HepG2 (cell line): ENCODE results near the gene DPM2. TPM values are rescaled to one million over a fixed set of nuclear protein-coding genes. Genes with fewer than 3 reads are reported as not detected.

Experiments used
- ARHGAP35 ChIP-seq: sonication (generic); formaldehyde crosslinking; IDR thresholded peaks from 2 replicates; pipeline ENCODE4 v1.9.0; 2022; ENCODE audit warnings: mild to moderate bottlenecking, inconsistent platforms, moderate library complexity, missing genetic modification reagents, borderline replicate concordance
- CHCHD3 ChIP-seq: sonication (generic); formaldehyde crosslinking; IDR thresholded peaks from 2 replicates; pipeline ENCODE4 v1.8.0; 2022; ENCODE audit warnings: mild to moderate bottlenecking, missing genetic modification reagents, moderate library complexity
- FOXA1 ChIP-seq, 2 experiments: fragments of 450-650 bp in 1 of 2; sonication (generic) in 1 of 2; formaldehyde crosslinking in 1 of 2; IDR thresholded peaks; 2 replicates each; pipeline versions ENCODE4 v1.4.0 to v1.6.1; 2016 to 2020; ENCODE audit warnings: missing genetic modification reagents in 1 of 2
- GTF3A ChIP-seq: sonication (generic); formaldehyde crosslinking; conservative IDR thresholded peaks from 2 replicates; pipeline ENCODE4 v1.4.0; 2020; ENCODE audit warnings: mild to moderate bottlenecking, missing genetic modification reagents
- HES4 ChIP-seq: sonication (generic); formaldehyde crosslinking; IDR thresholded peaks from 2 replicates; pipeline ENCODE4 v1.9.0; 2021; ENCODE audit warnings: mild to moderate bottlenecking, missing genetic modification reagents, borderline replicate concordance
- ISL2 ChIP-seq: sonication (generic); formaldehyde crosslinking; IDR thresholded peaks from 2 replicates; pipeline ENCODE4 v1.5.0; 2020; ENCODE audit warnings: missing genetic modification reagents
- KMT2A ChIP-seq: sonication (generic); formaldehyde crosslinking; IDR thresholded peaks from 2 replicates; pipeline ENCODE4 v1.4.0; 2020; ENCODE audit warnings: missing genetic modification reagents
- NRL ChIP-seq: sonication (generic); formaldehyde crosslinking; IDR thresholded peaks from 2 replicates; pipeline ENCODE4 v1.5.0; 2020; ENCODE audit warnings: missing genetic modification reagents, mild to moderate bottlenecking, moderate library complexity, borderline replicate concordance
- RBM22 ChIP-seq: fragments of 200-400 bp; formaldehyde crosslinking; optimal IDR thresholded peaks from 2 replicates; pipeline ENCODE3; 2017; ENCODE audit warnings: mild to moderate bottlenecking, low read length, moderate library complexity
- SP1 ChIP-seq, 2 experiments: fragments of 450-650 bp in 1 of 2; sonication (generic) in 1 of 2; formaldehyde crosslinking in 1 of 2; IDR thresholded peaks; 2 replicates each; pipeline versions ENCODE4 v1.4.0 to v1.6.1; 2016 to 2020; ENCODE audit warnings: missing genetic modification reagents in 1 of 2
- STAT5B ChIP-seq: sonication (generic); formaldehyde crosslinking; IDR thresholded peaks from 2 replicates; pipeline ENCODE4 v1.4.0; 2020; ENCODE audit warnings: missing genetic modification reagents
- ZBTB38 ChIP-seq: sonication (generic); formaldehyde crosslinking; IDR thresholded peaks from 2 replicates; pipeline ENCODE4 v1.5.1; 2020; ENCODE audit warnings: mild to moderate bottlenecking, missing genetic modification reagents
- ZBTB7B ChIP-seq: sonication (generic); formaldehyde crosslinking; IDR thresholded peaks from 2 replicates; pipeline ENCODE4 v1.4.0; 2020; ENCODE audit warnings: missing genetic modification reagents
- ZFP41 ChIP-seq: sonication (generic); formaldehyde crosslinking; IDR thresholded peaks from 2 replicates; pipeline ENCODE4 v1.4.0; 2020; ENCODE audit warnings: mild to moderate bottlenecking, missing genetic modification reagents, borderline replicate concordance
- ZNF224 ChIP-seq: sonication (generic); formaldehyde crosslinking; IDR thresholded peaks from 2 replicates; pipeline ENCODE4 v1.5.0; 2020; ENCODE audit warnings: mild to moderate bottlenecking, missing genetic modification reagents
- ZNF235 ChIP-seq: sonication (generic); formaldehyde crosslinking; IDR thresholded peaks from 2 replicates; pipeline ENCODE4 v1.8.1; 2023; ENCODE audit warnings: mild to moderate bottlenecking, missing genetic modification reagents, borderline replicate concordance
- ZNF33A ChIP-seq: sonication (generic); formaldehyde crosslinking; IDR thresholded peaks from 2 replicates; pipeline ENCODE4 v1.5.1; 2020; ENCODE audit warnings: missing genetic modification reagents, mild to moderate bottlenecking, moderate library complexity, borderline replicate concordance
- ZSCAN21 ChIP-seq: sonication (generic); formaldehyde crosslinking; IDR thresholded peaks from 2 replicates; pipeline ENCODE4 v1.8.0; 2022; ENCODE audit warnings: mild to moderate bottlenecking, missing genetic modification reagents, moderate library complexity, borderline replicate concordance
- polyA plus RNA-seq, 8 experiments: library from polyadenylated mRNA; depleted of rRNA in 3 of 8; stranded (reverse) in 7 of 8; unstranded in 1 of 8; fragments of >200 nt; fragmentation: Illumina TruSeq in 4 of 8; extraction: Trizol in 4 of 8; gene quantifications; 2 replicates each; pipeline versions ENCODE4 v1.2.1 to v1.2.3, GENCODE V29; 2011 to 2016; ENCODE audit warnings: low read depth in 4 of 8, missing spikeins in 1 of 8, mixed read lengths in 1 of 8; ENCODE audit not compliant: insufficient read depth in 1 of 8
- total RNA-seq, 5 experiments: library from RNA; depleted of rRNA; stranded (reverse); fragments of >200 nt; fragmentation: Illumina TruSeq; extraction: Trizol; gene quantifications; 2 replicates each; pipeline ENCODE4 v1.2.3, GENCODE V29; 2016; ENCODE audit warnings: low read depth in 1 of 5
- TF ChIP-seq, protein P1 (sequence below): sonication (generic); formaldehyde crosslinking; IDR thresholded peaks from one replicate; pipeline ENCODE4 v1.5.1; 2020; ENCODE audit warnings: mild to moderate bottlenecking, missing genetic modification reagents; ENCODE audit errors: not compliant biosample characterization
- TF ChIP-seq, protein P2 (sequence below): sonication (generic); formaldehyde crosslinking; IDR thresholded peaks from 2 replicates; pipeline ENCODE4 v1.5.0; 2020; ENCODE audit warnings: mild to moderate bottlenecking, missing genetic modification reagents, moderate library complexity

Gene DPM2
- total and polyA plus RNA-seq, 2 of the 13 experiments (the other 11 are each of a cell fraction or from before 2014, with no cell fraction given): 24.8 to 35.3 TPM

- peak; percentile 92 for TF ChIP-seq ZBTB38 (CRISPR knock-in tag)
- TF ChIP-seq STAT5B: no peak
- no peak for TF ChIP-seq ZBTB7B (CRISPR knock-in tag)
- TF ChIP-seq, protein P1, sequence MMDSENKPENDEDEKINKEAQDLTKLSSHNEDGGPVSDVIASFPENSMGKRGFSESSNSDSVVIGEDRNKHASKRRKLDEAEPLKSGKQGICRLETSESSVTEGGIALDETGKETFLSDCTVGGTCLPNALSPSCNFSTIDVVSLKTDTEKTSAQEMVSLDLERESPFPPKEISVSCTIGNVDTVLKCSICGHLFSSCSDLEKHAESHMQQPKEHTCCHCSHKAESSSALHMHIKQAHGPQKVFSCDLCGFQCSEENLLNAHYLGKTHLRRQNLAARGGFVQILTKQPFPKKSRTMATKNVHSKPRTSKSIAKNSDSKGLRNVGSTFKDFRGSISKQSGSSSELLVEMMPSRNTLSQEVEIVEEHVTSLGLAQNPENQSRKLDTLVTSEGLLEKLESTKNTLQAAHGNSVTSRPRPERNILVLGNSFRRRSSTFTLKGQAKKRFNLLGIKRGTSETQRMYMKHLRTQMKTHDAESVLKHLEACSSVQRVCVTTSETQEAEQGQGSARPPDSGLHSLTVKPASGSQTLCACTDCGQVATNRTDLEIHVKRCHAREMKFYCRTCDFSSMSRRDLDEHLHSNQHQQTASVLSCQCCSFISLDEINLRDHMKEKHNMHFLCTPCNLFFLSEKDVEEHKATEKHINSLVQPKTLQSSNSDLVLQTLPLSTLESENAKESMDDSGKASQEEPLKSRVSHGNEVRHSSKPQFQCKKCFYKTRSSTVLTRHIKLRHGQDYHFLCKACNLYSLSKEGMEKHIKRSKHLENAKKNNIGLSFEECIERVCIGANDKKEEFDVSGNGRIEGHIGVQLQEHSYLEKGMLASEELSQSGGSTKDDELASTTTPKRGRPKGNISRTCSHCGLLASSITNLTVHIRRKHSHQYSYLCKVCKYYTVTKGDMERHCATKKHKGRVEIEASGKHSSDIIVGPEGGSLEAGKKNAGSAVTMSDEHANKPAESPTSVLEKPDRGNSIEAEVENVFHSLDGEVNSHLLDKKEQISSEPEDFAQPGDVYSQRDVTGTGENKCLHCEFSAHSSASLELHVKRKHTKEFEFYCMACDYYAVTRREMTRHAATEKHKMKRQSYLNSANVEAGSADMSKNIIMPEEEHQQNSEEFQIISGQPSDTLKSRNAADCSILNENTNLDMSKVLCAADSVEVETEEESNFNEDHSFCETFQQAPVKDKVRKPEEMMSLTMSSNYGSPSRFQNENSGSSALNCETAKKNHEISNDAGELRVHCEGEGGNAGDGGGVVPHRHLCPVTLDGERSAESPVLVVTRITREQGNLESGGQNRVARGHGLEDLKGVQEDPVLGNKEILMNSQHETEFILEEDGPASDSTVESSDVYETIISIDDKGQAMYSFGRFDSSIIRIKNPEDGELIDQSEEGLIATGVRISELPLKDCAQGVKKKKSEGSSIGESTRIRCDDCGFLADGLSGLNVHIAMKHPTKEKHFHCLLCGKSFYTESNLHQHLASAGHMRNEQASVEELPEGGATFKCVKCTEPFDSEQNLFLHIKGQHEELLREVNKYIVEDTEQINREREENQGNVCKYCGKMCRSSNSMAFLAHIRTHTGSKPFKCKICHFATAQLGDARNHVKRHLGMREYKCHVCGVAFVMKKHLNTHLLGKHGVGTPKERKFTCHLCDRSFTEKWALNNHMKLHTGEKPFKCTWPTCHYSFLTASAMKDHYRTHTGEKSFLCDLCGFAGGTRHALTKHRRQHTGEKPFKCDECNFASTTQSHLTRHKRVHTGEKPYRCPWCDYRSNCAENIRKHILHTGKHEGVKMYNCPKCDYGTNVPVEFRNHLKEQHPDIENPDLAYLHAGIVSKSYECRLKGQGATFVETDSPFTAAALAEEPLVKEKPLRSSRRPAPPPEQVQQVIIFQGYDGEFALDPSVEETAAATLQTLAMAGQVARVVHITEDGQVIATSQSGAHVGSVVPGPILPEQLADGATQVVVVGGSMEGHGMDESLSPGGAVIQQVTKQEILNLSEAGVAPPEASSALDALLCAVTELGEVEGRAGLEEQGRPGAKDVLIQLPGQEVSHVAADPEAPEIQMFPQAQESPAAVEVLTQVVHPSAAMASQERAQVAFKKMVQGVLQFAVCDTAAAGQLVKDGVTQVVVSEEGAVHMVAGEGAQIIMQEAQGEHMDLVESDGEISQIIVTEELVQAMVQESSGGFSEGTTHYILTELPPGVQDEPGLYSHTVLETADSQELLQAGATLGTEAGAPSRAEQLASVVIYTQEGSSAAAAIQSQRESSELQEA: no peak
- no peak for TF ChIP-seq CHCHD3 (CRISPR knock-in tag)
- no peak for TF ChIP-seq FOXA1 (IDR thresholded peaks at IDR 0.05)
- no peak for TF ChIP-seq FOXA1 (CRISPR knock-in tag; IDR thresholded peaks at IDR 0.05)
- no peak for TF ChIP-seq HES4 (CRISPR knock-in tag)
- TF ChIP-seq ZSCAN21 (CRISPR knock-in tag): no peak
- no peak for TF ChIP-seq KMT2A (CRISPR knock-in tag)
- TF ChIP-seq GTF3A (CRISPR knock-in tag): no peak
- peak; percentile 66 for TF ChIP-seq RBM22
- TF ChIP-seq ZNF33A (CRISPR knock-in tag): no peak
- TF ChIP-seq SP1 (IDR thresholded peaks at IDR 0.05): no peak
- TF ChIP-seq SP1 (CRISPR knock-in tag; IDR thresholded peaks at IDR 0.05): peak; percentile 63; the same call in 1 of the 2 replicates
- TF ChIP-seq ARHGAP35 (CRISPR knock-in tag): no peak
- no peak for TF ChIP-seq ZNF235 (CRISPR knock-in tag)
- no peak for TF ChIP-seq ISL2 (CRISPR knock-in tag)
- no peak for TF ChIP-seq ZFP41
- no peak for TF ChIP-seq ZNF224 (CRISPR knock-in tag)
- TF ChIP-seq, protein P2, sequence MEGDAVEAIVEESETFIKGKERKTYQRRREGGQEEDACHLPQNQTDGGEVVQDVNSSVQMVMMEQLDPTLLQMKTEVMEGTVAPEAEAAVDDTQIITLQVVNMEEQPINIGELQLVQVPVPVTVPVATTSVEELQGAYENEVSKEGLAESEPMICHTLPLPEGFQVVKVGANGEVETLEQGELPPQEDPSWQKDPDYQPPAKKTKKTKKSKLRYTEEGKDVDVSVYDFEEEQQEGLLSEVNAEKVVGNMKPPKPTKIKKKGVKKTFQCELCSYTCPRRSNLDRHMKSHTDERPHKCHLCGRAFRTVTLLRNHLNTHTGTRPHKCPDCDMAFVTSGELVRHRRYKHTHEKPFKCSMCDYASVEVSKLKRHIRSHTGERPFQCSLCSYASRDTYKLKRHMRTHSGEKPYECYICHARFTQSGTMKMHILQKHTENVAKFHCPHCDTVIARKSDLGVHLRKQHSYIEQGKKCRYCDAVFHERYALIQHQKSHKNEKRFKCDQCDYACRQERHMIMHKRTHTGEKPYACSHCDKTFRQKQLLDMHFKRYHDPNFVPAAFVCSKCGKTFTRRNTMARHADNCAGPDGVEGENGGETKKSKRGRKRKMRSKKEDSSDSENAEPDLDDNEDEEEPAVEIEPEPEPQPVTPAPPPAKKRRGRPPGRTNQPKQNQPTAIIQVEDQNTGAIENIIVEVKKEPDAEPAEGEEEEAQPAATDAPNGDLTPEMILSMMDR: peak; percentile 92
- no peak for TF ChIP-seq NRL
Observed at GRCh38 chr9:127943731-127944144, 6.1 kb upstream of the DPM2 start (continued).
